ENCODE data around the gene GLYATL3. TPM values are rescaled to one million over a fixed set of nuclear protein-coding genes. Genes with fewer than 3 reads are reported as not detected.

Gene GLYATL3
- total RNA-seq, 2 donors from 2014 or later = not detected

- no peaks in the 10 kb centered on the region for H3K9me3 ChIP-seq (ENCODE audit: control insufficient read depth, low read length, poor library complexity, severe bottlenecking)
- Mint-ChIP-seq H3K4me3 (no peak overlapping the region), H3K27me3 (peaks cover 11% of the 10 kb centered on the region), H3K4me1 (peaks cover 2% of the 10 kb centered on the region), H3K27ac (no peak overlapping the region), H3K36me3 (ENCODE audit: low read depth) (no peaks in the 10 kb centered on the region)
- ATAC-seq = no peak
- DNase-seq = no peak
Measured at GRCh38 chr6:49522710-49523593, 23.2 kb downstream of the GLYATL3 start.

- no peaks in the 10 kb centered on the region for H3K36me3 Mint-ChIP-seq (ENCODE audit: low read depth)
- H3K4me1 Mint-ChIP-seq = peaks cover 2% of the 10 kb centered on the region
- H3K27me3 Mint-ChIP-seq = peaks cover 14% of the 10 kb centered on the region
- H3K4me3 Mint-ChIP-seq = no peak overlapping the region
- H3K27ac Mint-ChIP-seq = no peak overlapping the region
- DNase-seq (no peak), ATAC-seq (no peak)
- no peaks in the 10 kb centered on the region for H3K9me3 ChIP-seq (ENCODE audit: control insufficient read depth, low read length, poor library complexity, severe bottlenecking)
Measured at GRCh38 chr6:49523901-49524300, 24.2 kb downstream of the GLYATL3 start.

- no peak for ATAC-seq
- Mint-ChIP-seq H3K36me3 (ENCODE audit: low read depth) (no peaks in the 10 kb centered on the region), H3K4me3 (no peak overlapping the region), H3K27me3 (peaks cover 20% of the 10 kb centered on the region), H3K27ac (no peak overlapping the region), H3K4me1 (peaks cover 2% of the 10 kb centered on the region)
- H3K9me3 ChIP-seq (ENCODE audit: control insufficient read depth, low read length, poor library complexity, severe bottlenecking) = no peaks in the 10 kb centered on the region
- DNase-seq = no peak
Measured at GRCh38 chr6:49524541-49524940, 24.8 kb downstream of the GLYATL3 start.

GRCh38 chr6:49526598-49526997 lies 26.9 kb downstream of the GLYATL3 start:
- Mint-ChIP-seq H3K4me3 (no peak overlapping the region), H3K36me3 (ENCODE audit: low read depth) (no peaks in the 10 kb centered on the region), H3K27ac (no peak overlapping the region), H3K4me1 (no peaks in the 10 kb centered on the region), H3K27me3 (peaks cover 21% of the 10 kb centered on the region)
- ATAC-seq (no peak), DNase-seq (no peak)
- no peaks in the 10 kb centered on the region for H3K9me3 ChIP-seq (ENCODE audit: control insufficient read depth, low read length, poor library complexity, severe bottlenecking)

- DNase-seq (no peak), ATAC-seq (no peak)
- peaks cover 4% of the 10 kb centered on the region for H3K4me1 Mint-ChIP-seq
- no peaks in the 10 kb centered on the region for H3K9me3 ChIP-seq (ENCODE audit: control insufficient read depth, low read length, poor library complexity, severe bottlenecking)
- H3K27ac Mint-ChIP-seq = no peak overlapping the region
- peaks cover 27% of the 10 kb centered on the region for H3K27me3 Mint-ChIP-seq
- no peak overlapping the region for H3K4me3 Mint-ChIP-seq
- H3K36me3 Mint-ChIP-seq (ENCODE audit: low read depth) = no peaks in the 10 kb centered on the region
Measured at GRCh38 chr6:49527320-49527719, 27.6 kb downstream of the GLYATL3 start.

GRCh38 chr6:49528571-49528970 lies 28.8 kb downstream of the GLYATL3 start:
- Mint-ChIP-seq H3K27ac (peak overlapping the region; percentile 21), H3K4me1 (peaks cover 4% of the 10 kb centered on the region), H3K4me3 (no peak overlapping the region), H3K36me3 (ENCODE audit: low read depth) (no peaks in the 10 kb centered on the region), H3K27me3 (peaks cover 27% of the 10 kb centered on the region)
- DNase-seq (no peak), ATAC-seq (no peak)
- no peaks in the 10 kb centered on the region for H3K9me3 ChIP-seq (ENCODE audit: control insufficient read depth, low read length, poor library complexity, severe bottlenecking)

GRCh38 chr6:49530141-49530776 lies 30.5 kb downstream of the GLYATL3 start:
- ATAC-seq = no peak
- H3K4me1 Mint-ChIP-seq = peaks cover 4% of the 10 kb centered on the region
- no peak overlapping the region for H3K27ac Mint-ChIP-seq
- H3K9me3 ChIP-seq (ENCODE audit: control insufficient read depth, low read length, poor library complexity, severe bottlenecking) = no peaks in the 10 kb centered on the region
- no peak overlapping the region for H3K4me3 Mint-ChIP-seq
- peaks cover 22% of the 10 kb centered on the region for H3K27me3 Mint-ChIP-seq
- no peaks in the 10 kb centered on the region for H3K36me3 Mint-ChIP-seq (ENCODE audit: low read depth)
- DNase-seq = no peak

GRCh38 chr6:49531774-49532569 lies 32.2 kb downstream of the GLYATL3 start:
- peak overlapping the region; percentile 80 for H3K27ac Mint-ChIP-seq

GRCh38 chr6:49535795-49536194 lies 36.1 kb downstream of the GLYATL3 start:
- Mint-ChIP-seq H3K27ac (no peak overlapping the region), H3K27me3 (peaks cover 5% of the 10 kb centered on the region), H3K36me3 (ENCODE audit: low read depth) (no peaks in the 10 kb centered on the region), H3K4me3 (no peak overlapping the region), H3K4me1 (peaks cover 4% of the 10 kb centered on the region)
- DNase-seq (no peak), ATAC-seq (no peak)
- no peaks in the 10 kb centered on the region for H3K9me3 ChIP-seq (ENCODE audit: control insufficient read depth, low read length, poor library complexity, severe bottlenecking)

More at GRCh38 chr6:49531774-49532569, 32.2 kb downstream of the GLYATL3 start:
- H3K9me3 ChIP-seq (ENCODE audit: control insufficient read depth, low read length, poor library complexity, severe bottlenecking) = no peaks in the 10 kb centered on the region
- ATAC-seq (peak; percentile 81), DNase-seq (no peak)
- peaks cover 4% of the 10 kb centered on the region for H3K4me1 Mint-ChIP-seq
- peaks cover 22% of the 10 kb centered on the region for H3K27me3 Mint-ChIP-seq
- H3K36me3 Mint-ChIP-seq (ENCODE audit: low read depth) = no peaks in the 10 kb centered on the region
- H3K4me3 Mint-ChIP-seq = no peak overlapping the region

GRCh38 chr6:49539102-49539501 lies 39.4 kb downstream of the GLYATL3 start:
- Mint-ChIP-seq H3K27ac (no peak overlapping the region), H3K4me1 (no peaks in the 10 kb centered on the region), H3K27me3 (no peaks in the 10 kb centered on the region), H3K4me3 (no peak overlapping the region), H3K36me3 (ENCODE audit: low read depth) (no peaks in the 10 kb centered on the region)
- DNase-seq = no peak
- H3K9me3 ChIP-seq (ENCODE audit: control insufficient read depth, low read length, poor library complexity, severe bottlenecking) = no peaks in the 10 kb centered on the region
- no peak for ATAC-seq

GRCh38 chr6:49540614-49541013 lies 40.9 kb downstream of the GLYATL3 start:
- H3K4me1 Mint-ChIP-seq = no peaks in the 10 kb centered on the region
- no peaks in the 10 kb centered on the region for H3K27me3 Mint-ChIP-seq
- H3K36me3 Mint-ChIP-seq (ENCODE audit: low read depth) = no peaks in the 10 kb centered on the region
- H3K9me3 ChIP-seq (ENCODE audit: control insufficient read depth, low read length, poor library complexity, severe bottlenecking) = no peaks in the 10 kb centered on the region
- no peak overlapping the region for H3K4me3 Mint-ChIP-seq
- no peak overlapping the region for H3K27ac Mint-ChIP-seq
- DNase-seq = no peak
- ATAC-seq = no peak

- no peak overlapping the region for H3K4me3 Mint-ChIP-seq
Measured at GRCh38 chr6:49541210-49541724, 41.5 kb downstream of the GLYATL3 start.

GRCh38 chr6:49541936-49542335 lies 42.2 kb downstream of the GLYATL3 start:
- no peak overlapping the region for H3K4me3 Mint-ChIP-seq
- DNase-seq (no peak), ATAC-seq (no peak)
- H3K27me3 Mint-ChIP-seq = peaks cover 8% of the 10 kb centered on the region
- no peaks in the 10 kb centered on the region for H3K36me3 Mint-ChIP-seq (ENCODE audit: low read depth)
- no peaks in the 10 kb centered on the region for H3K4me1 Mint-ChIP-seq
- no peaks in the 10 kb centered on the region for H3K9me3 ChIP-seq (ENCODE audit: control insufficient read depth, low read length, poor library complexity, severe bottlenecking)
- no peak overlapping the region for H3K27ac Mint-ChIP-seq

More at GRCh38 chr6:49541210-49541724, 41.5 kb downstream of the GLYATL3 start:
- no peak for ATAC-seq
- H3K9me3 ChIP-seq (ENCODE audit: control insufficient read depth, low read length, poor library complexity, severe bottlenecking) = no peaks in the 10 kb centered on the region
- Mint-ChIP-seq H3K27me3 (peaks cover 1% of the 10 kb centered on the region), H3K27ac (no peak overlapping the region), H3K36me3 (ENCODE audit: low read depth) (no peaks in the 10 kb centered on the region), H3K4me1 (no peaks in the 10 kb centered on the region)
- no peak for DNase-seq
